ENCODE data around the gene PALD1. TPM values are rescaled to one million over a fixed set of nuclear protein-coding genes. Genes with fewer than 3 reads are reported as not detected.

Gene PALD1
- total RNA-seq, 1 donor from 2014 or later = 3.9 TPM

GRCh38 chr10:70493660-70494234, 15.2 kb downstream of the PALD1 start:
- Histone ChIP-seq H3K27me3 (ENCODE audit: control insufficient read depth, insufficient read depth, low read length) (no peaks in the 10 kb centered on the region), H3K36me3 (ENCODE audit: control insufficient read depth, insufficient read depth, low read length) (no peaks in the 10 kb centered on the region), H3K4me3 (ENCODE audit: low read depth, low read length) (no peak overlapping the region)
- DNase-seq (ENCODE audit: low read depth) = no peak
- no peak for TF ChIP-seq CTCF (IDR thresholded peaks at IDR 0.05; ENCODE audit: insufficient read depth, low read length, poor library complexity, severe bottlenecking)

DNA sequence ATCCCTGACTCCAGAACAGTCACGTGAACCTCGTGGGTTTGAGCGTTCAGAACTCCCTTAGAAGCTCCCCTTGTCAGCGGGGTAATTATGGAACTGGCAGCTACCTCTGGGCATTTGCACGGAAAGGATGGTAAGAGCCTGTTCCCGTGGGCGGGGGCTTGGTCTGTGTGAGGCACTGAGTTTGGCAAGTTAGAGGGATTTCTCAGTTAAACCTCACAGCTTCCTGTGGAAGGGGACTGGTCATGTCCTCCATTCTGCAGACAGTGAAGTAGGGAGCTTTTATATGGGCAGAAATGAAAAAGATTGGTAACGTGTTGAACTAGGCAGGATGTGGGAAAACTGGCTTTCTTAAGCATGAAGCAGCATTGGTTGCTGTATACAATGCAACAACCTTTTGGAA, 16.0 kb downstream of the PALD1 start:
- DNase-seq (ENCODE audit: low read depth) = no peak
- no peak for TF ChIP-seq CTCF (IDR thresholded peaks at IDR 0.05; ENCODE audit: insufficient read depth, low read length, poor library complexity, severe bottlenecking)
- H3K36me3 ChIP-seq (ENCODE audit: control insufficient read depth, insufficient read depth, low read length) = no peaks in the 10 kb centered on the region
- H3K27me3 ChIP-seq (ENCODE audit: control insufficient read depth, insufficient read depth, low read length) = no peaks in the 10 kb centered on the region
- no peak overlapping the region for H3K4me3 ChIP-seq (ENCODE audit: low read depth, low read length)

DNA sequence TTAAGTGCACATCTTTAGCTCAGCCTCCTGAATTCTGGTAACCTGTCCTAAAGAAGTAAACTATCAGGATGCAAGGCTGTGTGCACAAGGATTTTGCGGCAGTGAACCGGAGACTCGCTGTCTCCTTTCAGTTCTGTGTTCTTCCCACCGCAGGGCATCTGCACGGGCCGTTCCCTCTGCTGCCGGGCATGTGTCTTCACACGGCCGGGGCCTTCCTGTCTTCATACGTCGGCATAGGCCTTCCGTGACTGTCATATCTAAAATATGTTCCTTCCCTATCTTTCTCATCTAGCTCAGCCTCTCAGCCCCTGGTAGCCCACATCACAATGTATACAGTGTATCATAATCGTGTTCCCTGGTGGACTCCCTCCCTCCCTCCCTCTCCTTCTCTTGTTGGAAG, 16.4 kb downstream of the PALD1 start:
- Histone ChIP-seq H3K27me3 (ENCODE audit: control insufficient read depth, insufficient read depth, low read length) (no peaks in the 10 kb centered on the region), H3K4me3 (ENCODE audit: low read depth, low read length) (no peak overlapping the region), H3K36me3 (ENCODE audit: control insufficient read depth, insufficient read depth, low read length) (no peaks in the 10 kb centered on the region)
- DNase-seq (ENCODE audit: low read depth) = no peak
- TF ChIP-seq CTCF (IDR thresholded peaks at IDR 0.05; ENCODE audit: insufficient read depth, low read length, poor library complexity, severe bottlenecking) = no peak

- Histone ChIP-seq H3K27me3 (ENCODE audit: control insufficient read depth, insufficient read depth, low read length) (no peaks in the 10 kb centered on the region), H3K36me3 (ENCODE audit: control insufficient read depth, insufficient read depth, low read length) (no peaks in the 10 kb centered on the region), H3K4me3 (ENCODE audit: low read depth, low read length) (no peak overlapping the region)
- TF ChIP-seq CTCF (IDR thresholded peaks at IDR 0.05; ENCODE audit: insufficient read depth, low read length, poor library complexity, severe bottlenecking) = no peak
- DNase-seq (ENCODE audit: low read depth) = no peak
Measured at GRCh38 chr10:70495691-70496261, 17.2 kb downstream of the PALD1 start.

DNA sequence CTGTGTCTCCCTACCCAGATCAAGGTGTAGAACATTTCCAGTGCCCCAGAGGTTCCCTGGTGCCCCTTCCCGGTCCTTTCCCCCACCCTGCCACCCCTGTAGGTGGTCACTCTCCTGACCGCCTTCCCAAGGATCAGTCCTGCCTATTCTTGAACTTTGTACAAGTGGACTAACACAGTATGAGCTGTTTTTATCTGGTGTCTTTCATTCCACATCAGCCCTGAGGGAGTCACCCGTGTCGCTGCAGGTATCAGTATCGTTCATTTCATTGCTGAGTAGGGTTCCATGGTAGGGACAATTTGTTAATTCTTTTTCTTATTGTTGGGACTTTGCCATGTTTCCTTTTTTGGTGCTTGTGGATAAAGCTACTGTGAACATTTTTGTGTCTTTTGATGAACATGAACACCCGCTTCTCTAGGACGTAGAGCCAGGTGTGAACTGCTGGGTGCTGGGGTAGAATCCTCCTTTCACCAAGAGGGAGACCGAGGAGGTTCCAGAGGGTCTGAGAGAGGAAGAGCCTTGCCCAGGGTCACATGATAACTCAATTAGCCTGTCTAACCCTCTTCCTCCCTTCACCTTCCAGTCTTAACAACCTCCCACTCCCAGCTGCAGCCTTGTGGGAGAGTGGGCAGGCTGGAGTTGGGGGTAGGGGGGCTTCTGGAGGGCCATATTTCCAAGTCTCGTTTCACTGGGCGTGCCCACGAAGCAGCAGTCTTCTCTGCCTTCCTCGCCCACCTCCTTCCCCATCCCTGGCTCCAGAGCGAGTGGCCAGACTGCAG, 18.0 kb downstream of the PALD1 start:
- no peaks in the 10 kb centered on the region for H3K27me3 ChIP-seq (ENCODE audit: control insufficient read depth, insufficient read depth, low read length)
- no peak for TF ChIP-seq CTCF (IDR thresholded peaks at IDR 0.05; ENCODE audit: insufficient read depth, low read length, poor library complexity, severe bottlenecking)
- no peak overlapping the region for H3K4me3 ChIP-seq (ENCODE audit: low read depth, low read length)
- no peaks in the 10 kb centered on the region for H3K36me3 ChIP-seq (ENCODE audit: control insufficient read depth, insufficient read depth, low read length)
- no peak for DNase-seq (ENCODE audit: low read depth)

Data from kidney epithelial cell (primary cell).